ENCODE results near the gene LUC7L. TPM values are rescaled to one million over a fixed set of nuclear protein-coding genes. Genes with fewer than 3 reads are reported as not detected.
"Not testable (repeated sequence)": the region's sequence is repeated elsewhere in the genome, so short reads cannot be mapped to it uniquely, and the experiment has no call there.

The LUC7L gene
- total RNA-seq, 4 donors from 2014 or later = 38.4 to 111 (median 43.5) TPM

- no peak for DNase-seq (ENCODE audit: low spot score in 2 of 2)
- H3K4me3 ChIP-seq (ENCODE audit: low read depth, poor library complexity, severe bottlenecking) = no peak overlapping the region
- TF ChIP-seq POLR2A (IDR thresholded peaks at IDR 0.05) (no peak), CTCF (IDR thresholded peaks at IDR 0.05) (no peak)
- intact Hi-C loops (cut with DNase I; ENCODE audit: low total_unique reads) = no loop called here
- WGBS, 2 donors = 93 to 97% methylated on average over 1 of the region's 1 CpG
These were observed 58.5 kb downstream of the LUC7L start for GRCh38 chr16:170788-171187.

- 1% methylated on average over 5 of the region's 5 CpGs for WGBS, 2 donors
- H3K4me3 ChIP-seq (ENCODE audit: low read depth, poor library complexity, severe bottlenecking); intact Hi-C loops (cut with DNase I; ENCODE audit: low total_unique reads); DNase-seq (ENCODE audit: low spot score in 2 of 2): not testable (repeated sequence)
These were observed 59.2 kb downstream of the LUC7L start for GRCh38 chr16:170088-170507.

- WGBS, 2 donors = 27 to 29% methylated on average over 3 of the region's 3 CpGs
- no peak for DNase-seq (ENCODE audit: low spot score in 2 of 2)
- H3K4me3 ChIP-seq (ENCODE audit: low read depth, poor library complexity, severe bottlenecking) = no peak overlapping the region
- no peak for TF ChIP-seq POLR2A (IDR thresholded peaks at IDR 0.05)
- TF ChIP-seq CTCF (IDR thresholded peaks at IDR 0.05) = no peak
- intact Hi-C loops (cut with DNase I; ENCODE audit: low total_unique reads) = no loop called here
These were observed 60.2 kb downstream of the LUC7L start for GRCh38 chr16:169014-169413.

- H3K4me3 ChIP-seq (ENCODE audit: low read depth, poor library complexity, severe bottlenecking) = no peak overlapping the region
- 62 to 69% methylated on average over 6 of the region's 6 CpGs for WGBS, 2 donors
- no peak for TF ChIP-seq CTCF (IDR thresholded peaks at IDR 0.05)
- TF ChIP-seq POLR2A (IDR thresholded peaks at IDR 0.05) = no peak
- intact Hi-C loops (cut with DNase I; ENCODE audit: low total_unique reads) = no loop called here
- no peak for DNase-seq (ENCODE audit: low spot score in 2 of 2)
These were observed 60.8 kb downstream of the LUC7L start for GRCh38 chr16:168424-168823.

GRCh38 chr16:167122-167690 lies 62.0 kb downstream of the LUC7L start:
- no peak for DNase-seq (ENCODE audit: low spot score in 2 of 2)
- intact Hi-C loops (cut with DNase I; ENCODE audit: low total_unique reads) = no loop called here
- H3K4me3 ChIP-seq (ENCODE audit: low read depth, poor library complexity, severe bottlenecking) = no peak overlapping the region
- 15% methylated on average over 11 of the region's 11 CpGs for WGBS, 2 donors
- no peak for TF ChIP-seq CTCF (IDR thresholded peaks at IDR 0.05)
- no peak for TF ChIP-seq POLR2A (IDR thresholded peaks at IDR 0.05)

GRCh38 chr16:166375-167121 lies 62.7 kb downstream of the LUC7L start:
- no peak overlapping the region for H3K4me3 ChIP-seq (ENCODE audit: low read depth, poor library complexity, severe bottlenecking)
- intact Hi-C loops (cut with DNase I; ENCODE audit: low total_unique reads) = no loop called here
- TF ChIP-seq POLR2A (IDR thresholded peaks at IDR 0.05) = no peak
- TF ChIP-seq CTCF (IDR thresholded peaks at IDR 0.05) = no peak
- DNase-seq (ENCODE audit: low spot score in 2 of 2) = no peak
- 4 to 8% methylated on average over 21 to 22 of the region's 45 CpGs for WGBS, 2 donors

All from lower leg skin (tissue), 4 donors.